ENCODE measurements around the gene ZNF487.
"Not testable (repeated sequence)": the region's sequence is repeated elsewhere in the genome, so short reads cannot be mapped to it uniquely, and the experiment has no call there.

DNA sequence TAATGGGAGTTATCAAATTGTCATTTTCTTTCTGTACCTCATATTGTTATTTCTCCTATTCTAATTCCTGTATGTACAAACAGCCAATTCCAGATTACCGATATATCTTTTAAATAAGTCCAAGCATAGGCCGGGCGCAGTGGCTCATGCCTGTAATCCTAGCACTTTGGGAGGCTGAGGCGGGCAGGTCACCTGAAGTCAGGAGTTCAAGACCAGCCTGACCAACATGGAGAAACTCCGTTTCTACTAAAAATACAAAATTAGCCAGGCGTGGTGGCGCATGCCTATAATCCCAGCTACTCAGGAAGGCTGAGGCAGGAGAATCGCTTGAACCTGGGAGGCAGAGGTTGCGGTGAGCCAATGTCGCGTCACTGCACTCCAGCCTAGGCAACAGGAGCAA is 43.7 kb upstream of the ZNF487 start:
- TF ChIP-seq, protein P1, sequence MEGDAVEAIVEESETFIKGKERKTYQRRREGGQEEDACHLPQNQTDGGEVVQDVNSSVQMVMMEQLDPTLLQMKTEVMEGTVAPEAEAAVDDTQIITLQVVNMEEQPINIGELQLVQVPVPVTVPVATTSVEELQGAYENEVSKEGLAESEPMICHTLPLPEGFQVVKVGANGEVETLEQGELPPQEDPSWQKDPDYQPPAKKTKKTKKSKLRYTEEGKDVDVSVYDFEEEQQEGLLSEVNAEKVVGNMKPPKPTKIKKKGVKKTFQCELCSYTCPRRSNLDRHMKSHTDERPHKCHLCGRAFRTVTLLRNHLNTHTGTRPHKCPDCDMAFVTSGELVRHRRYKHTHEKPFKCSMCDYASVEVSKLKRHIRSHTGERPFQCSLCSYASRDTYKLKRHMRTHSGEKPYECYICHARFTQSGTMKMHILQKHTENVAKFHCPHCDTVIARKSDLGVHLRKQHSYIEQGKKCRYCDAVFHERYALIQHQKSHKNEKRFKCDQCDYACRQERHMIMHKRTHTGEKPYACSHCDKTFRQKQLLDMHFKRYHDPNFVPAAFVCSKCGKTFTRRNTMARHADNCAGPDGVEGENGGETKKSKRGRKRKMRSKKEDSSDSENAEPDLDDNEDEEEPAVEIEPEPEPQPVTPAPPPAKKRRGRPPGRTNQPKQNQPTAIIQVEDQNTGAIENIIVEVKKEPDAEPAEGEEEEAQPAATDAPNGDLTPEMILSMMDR (conservative IDR thresholded peaks at IDR 0.05; ENCODE audit: low read depth, low read length) = not testable (repeated sequence)
- not testable (repeated sequence) for TF ChIP-seq RAD21 (IDR thresholded peaks at IDR 0.05; ENCODE audit: low read length); SMC3 (IDR thresholded peaks at IDR 0.05; ENCODE audit: low read depth, low read length)

All from IMR-90 (cell line).